HS-27A (cell line): ENCODE measurements around the gene CTNNA3.

Source experiments
- DNase-seq: peaks from one replicate; pipeline ENCODE4 v3.0.0-alpha.2; 2012; ENCODE audit warnings: low read depth, missing footprints

The CTNNA3 gene

DNA sequence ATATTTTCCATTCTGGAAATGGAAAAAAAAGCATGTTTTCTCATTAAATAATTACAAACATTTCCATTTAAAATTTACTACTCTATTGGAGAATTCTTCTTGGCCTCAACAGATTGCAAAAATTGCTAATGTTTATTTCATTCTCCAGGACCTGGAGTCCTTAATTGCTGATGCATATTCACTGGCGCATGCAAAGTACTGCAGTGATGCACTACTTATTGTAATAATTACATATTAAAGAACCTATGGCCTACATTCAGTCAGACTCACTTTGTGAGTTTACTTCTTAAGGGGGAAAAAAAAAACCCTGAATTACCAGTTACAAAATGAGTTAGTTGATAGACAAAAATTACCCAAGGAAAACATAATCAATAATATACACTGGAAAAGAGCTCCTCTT, 1161.1 kb downstream of the CTNNA3 start:
- DNase-seq = no peak

DNA sequence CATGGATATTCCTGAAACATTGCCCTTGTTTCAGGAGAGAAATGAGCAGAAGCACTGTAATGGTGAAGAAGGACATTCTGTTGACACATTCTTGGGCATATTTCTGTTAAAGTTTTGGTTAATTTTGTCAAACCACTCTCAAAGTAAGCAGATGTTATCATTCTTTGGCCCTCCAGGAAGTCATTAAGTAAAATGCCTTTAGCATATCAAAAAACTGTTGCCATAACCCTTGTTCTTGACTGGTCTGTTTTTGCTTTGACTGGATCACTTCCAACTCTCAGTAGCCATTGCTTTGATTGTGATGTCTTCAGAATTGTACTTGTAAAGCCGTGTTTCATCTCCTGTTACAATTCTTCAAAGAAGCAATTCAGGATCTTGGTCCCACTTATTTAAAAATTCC, 1174.5 kb downstream of the CTNNA3 start:
- no peak for DNase-seq

DNA sequence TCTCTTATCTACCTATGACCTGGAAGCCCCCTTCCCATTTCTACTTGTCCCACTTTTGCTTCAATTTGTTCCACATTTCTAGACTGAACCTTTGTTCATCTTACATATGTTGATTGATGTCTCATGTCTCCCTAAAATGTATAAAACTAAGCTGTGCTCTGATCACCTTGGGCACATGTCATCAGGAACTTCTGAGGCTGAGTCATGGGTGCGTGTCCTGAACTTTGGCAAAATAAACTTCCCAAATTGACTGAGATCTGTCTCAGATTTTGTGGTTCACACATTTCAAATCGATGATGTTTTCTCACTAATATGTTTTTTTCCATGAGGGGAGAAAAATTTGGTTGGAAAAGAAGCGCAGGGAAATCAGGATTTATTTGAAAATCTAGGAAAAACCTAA, 1176.4 kb downstream of the CTNNA3 start:
- no peak for DNase-seq

DNA sequence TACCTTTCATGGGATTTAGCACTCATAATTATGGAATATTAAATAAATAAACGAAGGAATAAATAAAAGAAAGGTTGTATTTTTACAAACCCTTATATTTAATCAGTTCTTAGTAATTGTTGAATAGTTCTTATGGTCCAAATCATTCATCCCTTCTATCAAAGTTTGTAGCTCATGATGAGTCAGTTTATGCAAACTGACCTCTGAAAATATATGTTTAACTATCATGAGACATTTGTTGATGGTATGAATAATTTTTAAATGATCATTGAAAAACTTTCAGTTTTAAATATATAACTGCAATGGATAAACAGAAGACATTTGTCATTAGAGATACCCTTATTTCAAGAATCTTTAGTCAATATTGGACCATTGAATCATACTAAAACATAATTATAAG, 1181.3 kb downstream of the CTNNA3 start:
- no peak for DNase-seq

DNA sequence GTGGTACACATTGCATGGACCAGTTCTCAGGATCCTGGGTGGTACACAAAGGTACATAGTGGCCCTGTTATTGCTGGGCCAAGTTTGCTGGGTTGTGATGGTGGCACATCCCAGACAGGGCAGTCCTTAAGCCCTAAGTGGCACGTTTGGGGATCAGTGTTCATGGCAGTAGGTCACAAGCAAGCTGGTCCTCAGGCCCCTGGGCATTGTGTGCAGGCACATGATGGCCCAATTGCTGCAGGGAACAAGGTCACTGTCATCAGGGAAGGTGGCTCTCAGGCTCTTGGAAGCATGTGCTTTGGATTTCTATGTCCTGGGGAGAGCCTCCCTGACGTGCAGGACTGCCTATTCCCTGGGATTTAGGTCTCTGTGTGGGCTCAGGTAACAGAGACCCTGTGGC, 1182.5 kb downstream of the CTNNA3 start:
- DNase-seq = no peak

DNA sequence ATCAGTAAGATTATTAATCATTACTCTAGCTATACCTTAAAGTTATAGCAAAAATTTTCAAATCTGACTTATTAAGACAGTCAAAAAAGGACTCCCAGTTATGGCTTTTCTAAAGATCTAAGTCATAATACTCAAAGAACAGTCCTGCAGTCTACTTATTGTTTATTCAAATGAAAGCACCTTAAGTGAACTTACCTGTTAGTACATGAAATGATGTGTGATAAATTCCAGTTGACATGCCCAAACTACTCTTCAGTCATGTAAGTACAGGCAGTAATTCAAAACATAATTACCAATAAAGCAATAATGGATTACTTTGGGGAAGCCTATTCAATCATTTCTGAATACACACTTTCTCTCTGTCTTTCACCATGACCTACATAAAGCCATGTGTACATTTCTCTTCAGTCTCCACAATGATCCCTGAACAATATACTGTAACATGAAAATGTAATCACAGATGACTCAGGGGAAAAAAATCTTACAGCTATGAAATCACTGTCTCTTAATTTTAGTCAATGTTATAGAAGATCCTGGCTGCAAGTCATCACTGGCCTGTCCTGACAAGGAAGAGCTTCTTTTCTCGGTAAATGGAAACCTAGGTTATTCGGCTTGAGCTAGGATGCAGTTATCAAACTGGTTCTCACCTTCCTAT, 1190.9 kb downstream of the CTNNA3 start:
- DNase-seq = no peak

DNA sequence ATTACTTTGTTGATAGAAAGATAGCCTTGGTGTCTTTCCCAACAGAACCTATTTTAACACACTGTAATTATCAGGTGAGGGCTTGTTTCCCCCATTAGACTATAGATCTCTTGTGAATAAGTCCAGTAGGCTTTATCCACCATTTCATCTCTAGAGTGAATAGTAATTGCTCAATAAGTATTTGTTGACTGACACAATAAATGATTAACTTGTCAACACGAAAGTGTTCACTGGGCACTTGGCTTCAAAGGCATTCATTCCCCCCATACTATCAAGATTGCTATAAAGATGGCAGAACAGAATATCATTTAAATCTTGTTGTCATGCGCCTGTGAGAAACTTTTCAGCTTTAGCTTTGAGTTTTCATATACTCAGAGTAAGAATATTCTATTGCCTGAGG, 1194.6 kb downstream of the CTNNA3 start:
- no peak for DNase-seq

DNA sequence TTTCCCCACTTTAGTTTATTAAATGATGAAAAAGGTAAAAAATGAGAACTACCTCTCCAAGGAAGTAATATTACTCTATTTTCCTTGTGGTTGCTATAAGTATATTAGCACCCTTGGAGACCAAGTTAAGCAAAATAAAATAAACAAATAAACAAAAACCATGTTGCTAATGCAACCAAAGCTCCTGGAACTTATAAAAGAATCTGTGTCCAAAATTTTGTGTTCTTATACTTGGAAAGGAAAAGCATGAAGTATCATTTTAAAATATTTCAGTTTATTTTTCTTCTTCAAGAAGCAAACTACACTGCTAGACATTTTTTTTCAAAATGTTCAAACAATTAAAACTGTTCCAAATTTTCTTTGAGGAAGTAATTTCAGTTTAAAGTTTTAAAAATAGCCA, 1212.0 kb downstream of the CTNNA3 start:
- no peak for DNase-seq

DNA sequence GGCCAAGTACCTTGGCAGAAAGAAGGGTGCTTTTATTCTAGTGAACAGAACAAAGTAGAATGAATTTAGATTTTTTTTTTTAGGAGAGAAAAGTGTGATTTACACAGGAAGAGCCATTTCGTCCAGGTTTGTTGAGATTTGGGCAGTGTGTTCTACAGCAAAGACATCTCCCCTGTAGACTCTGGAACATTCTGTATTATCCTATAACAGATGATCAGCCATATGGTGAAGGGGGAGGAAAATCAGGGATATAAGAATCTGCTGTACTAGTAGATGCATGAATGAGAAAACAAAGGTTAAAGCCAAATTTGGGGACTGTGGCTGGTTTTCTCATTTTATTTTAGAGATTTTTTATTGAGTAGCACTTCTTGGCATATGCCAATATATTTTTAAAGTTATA, 1223.8 kb downstream of the CTNNA3 start:
- DNase-seq = no peak

DNA sequence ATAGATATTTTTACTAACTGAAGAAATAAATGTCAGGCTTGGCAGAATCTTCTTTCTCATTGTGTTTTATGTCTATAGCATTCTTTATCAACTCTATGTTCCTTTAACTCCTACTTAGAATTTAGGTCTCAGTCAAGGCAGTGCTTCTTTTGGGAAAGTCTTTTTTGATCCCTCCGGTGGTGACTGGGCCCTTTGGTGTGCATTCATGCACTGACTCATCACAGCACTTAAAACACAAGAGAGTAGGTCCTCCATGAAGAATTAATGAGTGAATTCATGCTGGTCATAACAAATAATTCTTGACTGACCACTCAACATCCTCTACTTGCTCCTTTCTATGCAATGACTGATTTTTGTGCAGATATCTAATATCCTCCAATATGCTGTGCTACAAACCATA, 1229.0 kb downstream of the CTNNA3 start:
- DNase-seq = no peak

DNA sequence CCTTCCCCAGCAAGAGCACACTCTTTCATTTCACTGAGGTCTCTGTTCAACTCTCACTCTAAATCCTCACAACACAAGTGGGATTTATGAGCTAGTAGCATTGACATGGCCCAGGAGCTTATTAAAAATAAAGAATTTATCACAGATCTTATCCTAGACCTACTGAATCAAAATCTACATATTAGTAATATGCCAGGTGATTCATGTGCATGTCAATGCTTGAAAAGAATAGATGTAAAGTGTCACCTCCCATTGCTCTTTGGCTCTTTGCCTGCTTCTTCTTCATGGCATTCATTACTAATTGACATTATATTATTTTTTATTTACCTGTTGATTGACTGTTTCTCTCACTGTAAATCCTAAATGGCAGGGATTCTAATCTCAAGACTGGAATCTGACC, 1229.4 kb downstream of the CTNNA3 start:
- DNase-seq = no peak

DNA sequence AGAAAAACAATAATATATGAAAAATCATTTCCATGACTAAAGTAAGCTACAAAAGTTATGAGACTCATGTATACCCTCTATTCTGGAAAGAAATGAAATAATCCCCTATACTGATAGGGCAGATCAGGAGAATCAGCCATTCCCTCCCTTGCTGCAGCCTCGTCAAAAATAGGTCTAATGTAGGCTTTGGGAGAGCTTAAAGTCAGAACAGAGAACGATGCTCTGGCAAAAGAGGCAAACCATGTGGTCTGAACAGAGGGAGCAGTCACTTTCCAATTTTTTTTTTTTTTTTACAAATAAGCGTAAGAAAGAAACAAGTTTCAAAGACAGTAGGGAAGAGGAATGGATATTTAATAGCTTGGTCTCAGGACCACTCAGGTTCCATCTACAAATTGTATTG, 1232.4 kb downstream of the CTNNA3 start:
- no peak for DNase-seq

DNA sequence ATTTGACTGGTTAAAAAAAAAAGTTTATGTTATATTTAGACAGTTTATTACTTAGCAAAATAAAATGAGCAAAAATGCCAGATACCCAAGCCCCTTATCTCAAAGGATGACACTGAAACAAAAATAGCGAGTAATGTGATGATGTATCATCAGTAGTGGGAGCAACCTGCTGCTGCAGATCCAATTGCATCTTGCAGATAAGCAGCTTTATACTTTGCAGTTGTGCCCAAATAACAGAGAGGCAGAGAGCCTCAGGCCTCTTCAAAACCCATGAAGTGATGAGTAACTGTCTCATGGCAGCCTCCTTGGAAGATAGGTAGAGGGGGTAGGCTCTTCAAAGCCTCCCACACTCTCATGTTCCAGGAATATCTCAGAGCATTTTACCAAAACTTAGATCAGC, 1238.4 kb downstream of the CTNNA3 start:
- DNase-seq = no peak

DNA sequence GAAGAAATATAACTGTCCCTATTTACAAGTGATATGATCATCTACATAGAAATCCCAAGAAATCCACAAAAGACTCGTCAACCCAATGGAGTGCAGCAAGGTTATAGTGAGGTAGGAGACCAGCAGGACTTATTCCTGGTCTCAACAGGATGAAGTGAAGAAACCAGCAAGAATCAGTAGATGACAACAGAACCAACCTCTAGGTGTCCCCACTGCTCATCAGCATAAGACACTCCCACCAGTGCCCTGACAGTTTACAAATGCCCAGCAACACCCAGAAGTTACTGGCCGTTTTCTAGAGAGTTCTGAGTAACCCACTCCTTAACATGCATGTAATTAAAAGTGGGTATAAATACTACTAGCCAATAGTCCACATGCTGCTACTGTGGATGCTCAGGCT, 1240.7 kb downstream of the CTNNA3 start:
- DNase-seq = no peak

DNA sequence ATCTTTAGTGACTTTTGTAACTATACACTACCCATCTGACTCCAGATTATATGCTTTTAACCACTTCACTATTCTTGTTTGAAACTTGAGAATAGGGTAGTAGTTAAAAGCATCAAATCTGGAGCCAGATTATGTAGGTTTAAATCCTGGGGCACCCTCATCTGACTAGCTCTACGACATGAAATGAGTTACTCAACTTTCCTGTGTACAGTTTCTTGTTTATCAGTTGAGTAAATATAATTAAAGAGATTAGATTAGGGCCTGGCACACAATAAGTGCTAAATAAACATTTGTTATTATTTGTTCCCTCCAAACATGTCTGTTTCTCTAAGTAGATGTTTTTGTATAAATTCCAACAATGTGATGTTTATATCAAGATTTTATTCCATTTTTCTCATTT, 1255.4 kb downstream of the CTNNA3 start:
- no peak for DNase-seq

DNA sequence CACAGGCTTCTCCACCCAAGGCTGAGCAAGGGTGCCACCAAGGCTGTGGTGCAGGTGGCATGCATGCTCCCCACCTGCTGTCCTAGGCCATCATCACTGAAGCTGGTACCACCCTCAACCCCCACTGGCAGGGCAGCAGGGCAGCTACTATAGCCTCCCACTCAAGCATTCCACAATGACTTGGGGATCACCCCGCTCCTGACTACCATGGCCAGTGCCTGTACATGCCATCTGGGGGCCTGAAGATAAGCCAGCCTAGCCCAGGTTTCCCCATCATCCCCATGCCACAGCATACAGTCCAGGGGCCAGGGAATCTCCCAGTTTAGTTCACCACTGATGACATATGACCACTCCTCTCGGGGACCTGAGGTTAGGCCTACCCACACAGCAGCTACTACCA, 1281.1 kb downstream of the CTNNA3 start:
- DNase-seq = no peak

DNA sequence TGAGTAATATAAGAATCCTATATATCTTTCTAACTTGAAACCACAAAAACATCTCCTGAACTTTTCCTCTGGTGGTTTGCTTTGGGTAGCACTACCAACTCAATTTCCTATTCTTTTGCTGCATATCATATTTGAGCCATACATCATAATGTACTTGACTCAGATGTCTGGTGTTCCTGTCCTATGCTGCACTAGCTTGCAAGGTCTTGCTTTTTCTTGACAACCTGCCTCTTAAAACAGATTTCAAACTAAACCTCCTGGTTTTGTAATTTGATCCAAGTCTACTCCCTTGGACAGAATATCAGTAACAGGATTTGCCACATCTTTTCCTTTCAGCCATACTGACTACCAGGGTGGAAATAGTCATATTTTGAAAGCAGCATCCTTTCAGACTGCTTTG, 1290.4 kb downstream of the CTNNA3 start:
- DNase-seq = no peak

DNA sequence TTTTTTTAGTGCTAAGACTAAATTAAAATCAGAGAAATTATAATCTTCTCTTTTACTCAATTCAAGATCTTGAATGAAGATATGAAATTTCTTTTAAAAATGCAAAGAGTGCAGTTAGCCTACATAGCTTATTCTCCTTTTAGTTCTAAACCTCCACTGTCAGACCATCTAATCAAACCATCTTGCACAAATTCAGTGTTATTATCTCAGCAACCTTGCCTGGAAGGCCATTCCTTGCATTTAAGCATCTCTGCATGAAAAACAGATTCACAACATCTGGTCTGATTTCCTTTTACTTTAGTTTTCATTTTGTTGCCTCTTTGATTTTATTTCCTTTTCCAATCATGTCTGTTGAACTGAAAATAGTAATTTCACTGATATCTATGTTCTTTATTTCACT, 1297.3 kb downstream of the CTNNA3 start:
- no peak for DNase-seq

DNA sequence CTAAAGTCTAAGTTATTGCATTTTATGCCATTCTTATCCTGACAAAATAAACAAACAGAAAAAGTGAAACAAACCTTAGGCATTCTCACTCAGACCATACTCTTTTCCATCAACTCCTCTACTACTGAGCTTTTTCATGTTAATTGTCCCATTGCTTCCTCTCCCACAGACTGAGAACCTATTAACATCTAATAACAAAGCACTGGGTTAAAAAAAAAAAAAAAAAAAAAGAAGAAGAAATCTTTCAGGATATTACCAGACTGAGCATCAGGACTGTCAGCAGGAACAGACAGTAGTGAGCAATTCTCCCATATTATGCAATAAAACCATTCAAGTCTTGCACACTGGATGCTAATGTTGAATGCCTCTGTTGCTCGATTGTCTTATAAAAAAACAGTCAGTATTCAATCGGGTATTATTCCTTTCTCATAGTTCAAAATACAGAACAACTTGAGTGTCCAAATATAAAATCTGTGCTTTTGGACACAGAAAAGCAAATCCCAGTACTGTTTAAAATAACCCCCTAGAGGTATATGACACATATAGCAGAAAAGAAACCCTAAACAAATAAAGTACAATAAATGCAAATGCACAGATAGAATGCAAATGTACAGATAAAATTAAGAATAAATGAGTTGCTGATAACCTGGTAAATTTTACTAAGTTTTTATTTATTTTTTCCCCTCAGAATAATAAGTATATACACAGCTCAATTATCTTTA, 1301.5 kb downstream of the CTNNA3 start:
- no peak for DNase-seq

DNA sequence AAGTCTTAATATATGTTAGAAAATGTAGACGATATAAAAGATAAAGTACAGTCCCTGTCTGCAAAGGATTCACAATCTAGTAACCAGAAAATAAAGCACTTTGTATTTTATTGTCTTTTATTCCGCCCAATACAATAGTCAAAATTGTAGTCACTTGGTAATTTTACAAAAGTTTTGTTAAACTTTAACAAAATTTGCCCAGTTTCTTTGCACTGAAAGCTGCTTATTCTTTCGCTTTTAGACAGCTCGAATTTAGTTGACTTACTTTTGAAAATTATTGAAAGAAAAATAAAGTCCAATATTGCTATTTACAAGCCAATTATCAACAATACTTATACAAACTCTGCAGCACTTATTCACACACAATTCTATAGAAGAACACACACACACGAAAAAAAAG, 1305.1 kb downstream of the CTNNA3 start:
- no peak for DNase-seq

DNA sequence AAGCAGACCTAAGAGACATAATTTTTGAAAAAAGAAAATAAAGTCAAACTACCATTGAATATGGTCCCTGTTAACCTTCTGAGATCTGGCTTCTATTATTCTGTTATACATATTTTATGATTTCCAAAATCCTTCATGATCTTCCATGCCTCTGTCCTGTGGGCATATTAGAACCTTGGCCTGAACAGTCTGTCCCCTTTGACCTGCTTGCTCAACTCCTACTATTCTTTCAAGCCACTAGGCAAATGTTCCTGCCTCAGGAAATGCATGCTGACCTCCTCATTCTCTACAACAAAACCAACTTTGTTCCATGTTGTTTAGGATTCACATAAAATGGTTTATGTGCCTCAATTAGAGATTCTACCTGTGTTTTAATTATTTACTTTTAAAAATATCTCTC, 1315.0 kb downstream of the CTNNA3 start:
- DNase-seq = no peak

DNA sequence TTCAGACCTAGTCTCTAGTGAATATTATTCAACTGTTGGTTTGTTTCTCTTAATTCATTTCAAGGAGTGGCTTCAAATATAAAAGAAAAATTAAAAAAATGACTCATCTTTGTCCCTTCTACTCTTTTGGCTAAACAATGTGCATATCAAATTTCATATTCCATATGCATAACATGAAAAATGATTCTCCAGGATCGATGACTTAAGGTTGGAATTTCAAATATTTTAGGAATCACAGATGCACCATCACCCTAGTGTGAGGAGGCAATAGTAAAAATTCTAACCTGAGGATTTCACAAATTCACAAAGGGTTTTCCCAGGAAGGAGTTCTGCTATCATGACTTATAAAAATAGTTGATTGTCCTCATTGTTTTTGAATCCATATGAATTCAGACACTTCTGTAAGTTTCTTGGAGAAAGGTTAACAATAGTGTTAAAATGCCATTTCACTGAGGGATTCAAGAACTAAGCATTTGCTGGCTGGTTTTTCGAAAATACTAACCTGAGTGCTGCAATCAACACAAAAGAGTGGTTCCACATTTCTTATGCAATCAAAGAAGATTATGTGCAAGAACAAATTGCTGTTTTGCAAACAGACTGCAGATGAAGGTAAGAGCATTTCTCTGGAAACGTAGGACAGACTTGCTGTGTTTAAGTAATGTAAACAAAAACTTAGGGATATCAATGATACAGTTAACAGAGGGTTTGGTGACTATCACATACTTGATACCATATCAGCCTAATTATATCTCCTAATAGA, 1317.7 kb downstream of the CTNNA3 start:
- DNase-seq = no peak

DNA sequence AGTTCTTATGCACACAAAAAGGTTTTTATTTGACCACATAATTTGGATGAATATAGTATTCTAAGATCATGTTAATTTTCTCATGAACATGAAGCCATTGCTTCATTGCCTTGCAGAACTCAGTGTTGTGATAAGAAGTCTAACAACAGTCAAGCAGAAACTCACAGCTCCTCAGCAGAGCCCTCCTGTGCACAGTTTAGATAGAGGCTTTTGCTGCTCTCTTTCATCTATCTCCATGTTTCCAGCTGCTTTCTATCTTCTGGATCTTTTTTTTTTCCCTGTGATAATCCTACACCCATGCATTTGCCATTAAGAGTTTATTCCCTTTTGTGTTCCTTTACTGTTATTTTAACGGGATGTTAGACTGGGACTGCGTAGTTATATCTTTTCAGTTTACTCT, 1327.8 kb downstream of the CTNNA3 start:
- DNase-seq = no peak
